ENCODE data around the gene FAM120C. TPM values are rescaled to one million over a fixed set of nuclear protein-coding genes. Genes with fewer than 3 reads are reported as not detected.

The FAM120C gene
- total RNA-seq, 1 experiment from 2014 or later, result 5.9 TPM

DNA sequence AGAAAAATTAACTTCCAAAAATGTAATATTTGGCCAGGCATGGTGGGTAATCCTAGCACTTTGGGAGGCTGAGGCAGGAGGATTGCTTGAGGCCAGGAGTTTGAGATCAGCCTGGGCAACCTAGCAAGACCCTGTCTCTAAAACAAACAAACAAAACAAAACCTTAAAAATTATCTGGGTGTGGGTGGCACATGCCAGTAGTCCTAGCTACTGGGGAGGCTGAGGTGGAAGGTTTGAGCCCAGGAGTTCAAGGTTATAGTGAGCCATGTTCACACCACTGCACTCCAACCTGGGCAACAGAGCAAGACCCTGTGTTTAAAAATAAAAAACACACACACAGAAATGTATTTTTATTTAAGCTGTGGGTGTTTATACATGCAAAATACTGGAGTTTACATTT is 12.0 kb downstream of the FAM120C start:
- DNase-seq (ENCODE audit: low read depth), result no peak

DNA sequence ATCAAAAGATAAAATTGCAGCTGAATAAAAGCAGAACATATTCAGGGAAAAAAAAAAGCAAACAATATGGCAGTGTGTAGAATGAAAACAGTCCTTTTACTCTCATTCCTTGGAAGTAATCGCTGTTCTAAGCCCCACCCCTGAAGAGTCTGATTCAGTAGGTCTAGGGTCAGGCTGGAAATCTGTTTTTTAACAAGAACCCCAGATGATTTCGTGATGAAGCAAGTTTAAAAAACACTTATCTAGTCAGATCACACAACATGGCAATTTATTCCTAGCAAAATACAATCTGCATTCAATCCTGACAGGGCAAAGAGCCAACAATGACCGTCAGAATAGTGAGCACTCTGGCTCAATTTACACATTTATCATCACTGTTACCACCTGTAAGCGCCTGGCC is 16.1 kb downstream of the FAM120C start:
- no peak for DNase-seq (ENCODE audit: low read depth)

DNA sequence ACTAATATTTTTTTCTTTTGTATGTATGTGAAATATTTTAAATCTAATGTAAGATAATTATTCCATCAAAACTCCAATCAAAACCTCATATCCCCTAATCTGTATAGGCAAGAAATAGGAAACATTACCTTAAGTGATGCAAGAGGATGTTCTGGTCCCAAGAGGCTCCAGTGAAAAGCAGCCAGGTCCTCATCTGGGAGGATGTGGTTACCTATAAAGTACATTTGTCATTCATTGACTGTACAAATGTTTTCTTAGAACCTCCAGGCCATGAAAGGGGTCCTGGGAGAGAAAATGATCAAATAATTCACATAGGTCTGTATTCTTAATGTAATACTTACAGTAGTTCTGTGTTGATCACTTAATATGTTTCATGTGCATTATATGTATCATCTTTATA is 25.5 kb downstream of the FAM120C start:
- DNase-seq (ENCODE audit: low read depth), result no peak

DNA sequence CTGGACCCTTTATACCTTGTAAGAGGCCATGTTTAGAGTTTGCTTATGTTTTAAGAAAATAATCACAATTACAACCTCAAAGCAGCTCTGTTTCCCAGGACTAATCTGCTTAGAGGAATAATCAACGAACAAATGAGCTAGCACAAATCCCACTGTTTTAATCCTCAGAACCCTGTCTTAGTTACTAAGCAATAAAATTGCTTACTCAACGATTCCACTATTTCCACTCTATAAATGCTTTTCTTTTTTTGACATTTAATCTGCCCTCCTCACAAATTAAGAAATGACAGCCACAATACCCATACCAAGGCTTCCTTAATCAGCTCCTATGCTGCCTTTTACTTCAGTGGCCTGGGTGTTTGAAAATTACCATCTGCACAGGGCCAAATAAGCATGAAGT is 48.8 kb downstream of the FAM120C start:
- no peak for DNase-seq (ENCODE audit: low read depth)

DNA sequence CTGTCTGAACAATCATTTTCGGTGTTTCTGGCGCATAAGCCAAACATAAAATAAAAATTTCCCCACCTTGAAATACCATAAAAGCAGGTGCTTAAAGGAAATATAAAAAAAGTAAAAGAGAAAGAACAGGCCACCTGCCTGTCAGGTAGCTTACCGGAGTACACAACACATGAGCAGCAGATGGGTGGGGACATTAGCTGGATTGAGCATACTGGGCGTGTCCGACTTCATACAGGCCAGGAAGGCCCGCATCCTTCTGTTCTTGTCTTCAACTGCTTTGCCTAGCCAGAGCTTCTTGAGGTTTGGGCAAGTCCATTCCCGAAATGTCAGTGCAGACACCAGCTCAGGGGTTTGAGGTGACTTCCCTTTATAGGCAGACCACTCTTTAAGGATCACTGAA is 66.7 kb downstream of the FAM120C start:
- no peak for DNase-seq (ENCODE audit: low read depth)

- DNase-seq (ENCODE audit: low read depth), result no peak
Observed at GRCh38 chrX:54093571-54093970, 89.5 kb downstream of the FAM120C start.

DNA sequence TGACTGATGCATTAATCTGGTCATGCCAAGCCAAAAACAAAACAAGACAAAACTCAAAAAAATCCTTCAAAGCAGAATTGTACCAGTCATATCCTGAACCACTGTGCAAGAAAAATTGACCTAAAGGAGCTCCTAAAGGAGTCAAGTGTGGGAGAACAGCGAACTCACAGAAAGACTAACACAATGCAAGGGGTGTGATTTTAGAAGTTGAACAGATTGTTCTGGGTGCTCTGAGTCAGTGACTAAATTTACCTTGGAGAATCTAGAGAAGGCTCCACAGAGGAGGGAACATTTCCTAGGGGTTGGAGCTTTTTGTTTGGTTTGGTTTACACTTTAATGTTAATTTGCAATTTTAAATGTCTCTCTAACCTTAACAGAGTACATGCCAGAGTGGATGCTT is 89.9 kb downstream of the FAM120C start:
- DNase-seq (ENCODE audit: low read depth), result no peak

- no peak for DNase-seq (ENCODE audit: low read depth)
Observed at GRCh38 chrX:54090880-54091279, 92.2 kb downstream of the FAM120C start.

DNA sequence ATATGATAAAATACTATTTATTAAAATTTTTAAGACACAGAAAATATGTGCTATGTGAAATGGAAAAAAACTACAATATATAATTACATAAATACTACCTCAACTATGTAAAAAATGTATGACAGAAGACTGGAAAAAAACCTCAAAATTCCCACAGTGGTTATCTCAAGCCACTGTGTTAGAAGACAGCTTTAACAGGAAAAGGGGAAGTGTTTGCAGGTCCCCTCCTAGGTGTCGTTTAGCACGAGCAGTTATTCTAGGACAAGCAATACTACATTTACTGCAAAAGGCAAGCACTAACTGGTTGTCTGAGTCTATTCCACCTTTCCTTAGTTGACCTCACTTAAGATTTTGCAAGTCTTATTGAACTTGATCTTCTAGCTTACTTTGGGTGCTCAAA is 93.9 kb downstream of the FAM120C start:
- no peak for DNase-seq (ENCODE audit: low read depth)

DNA sequence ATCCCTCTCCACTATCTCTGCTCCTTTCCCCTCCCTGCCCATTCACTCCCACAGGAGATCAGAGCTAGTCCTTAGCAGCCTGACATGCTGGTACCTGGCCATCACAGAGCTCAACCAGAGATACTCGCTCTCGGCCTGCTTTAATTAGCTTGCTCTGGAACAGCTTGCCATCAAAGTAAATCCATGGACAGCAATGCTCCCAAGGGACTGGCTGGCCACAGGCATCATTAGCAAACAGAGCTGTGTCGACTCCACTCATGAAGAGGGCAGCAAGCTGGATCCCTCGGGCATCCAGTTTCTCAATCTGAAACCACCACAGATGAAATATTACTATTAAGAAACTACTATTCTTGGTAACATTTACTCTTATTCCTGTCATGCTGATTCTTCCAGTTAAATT is 95.4 kb downstream of the FAM120C start:
- DNase-seq (ENCODE audit: low read depth), result no peak

DNA sequence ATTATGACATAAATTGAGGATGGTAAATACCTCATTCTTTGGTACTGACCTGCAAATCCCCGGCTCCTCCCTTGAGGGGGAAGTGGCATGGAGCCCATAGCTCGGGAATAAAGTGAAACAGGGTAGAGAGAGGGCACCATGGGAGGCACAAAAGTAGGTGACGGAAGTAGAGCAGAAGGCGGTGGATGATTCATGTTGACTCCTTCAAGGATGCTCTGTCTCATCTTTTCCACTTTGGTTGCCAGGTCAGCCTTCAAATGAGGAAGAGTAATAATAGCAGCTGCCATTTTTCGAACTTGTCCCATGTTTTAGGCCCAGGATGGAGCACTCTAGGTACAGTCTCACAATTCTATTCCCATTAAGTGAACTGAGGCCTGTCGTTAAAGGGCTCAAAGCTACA is 97.4 kb downstream of the FAM120C start:
- peak; percentile 60 for DNase-seq (ENCODE audit: low read depth)

DNA sequence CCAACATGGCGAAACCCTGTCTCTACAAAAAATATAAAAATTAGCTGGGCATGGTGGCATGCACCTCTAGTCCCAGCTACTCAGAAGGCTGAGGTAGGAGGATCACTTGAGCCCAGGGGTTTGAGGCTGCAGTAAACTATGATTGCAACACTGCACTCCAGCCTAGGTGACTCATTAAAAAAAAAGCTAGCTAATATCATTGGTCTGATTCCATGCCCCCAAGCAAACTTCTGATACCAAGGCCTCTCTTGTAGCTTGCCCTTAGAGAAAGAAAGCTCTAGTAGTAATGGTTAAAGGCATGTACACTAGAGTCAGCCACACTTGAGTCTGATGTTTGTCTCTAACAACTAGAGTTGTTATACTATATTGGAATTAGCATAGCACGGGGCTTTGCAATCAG is 106.2 kb downstream of the FAM120C start:
- peak; percentile 90 for DNase-seq (ENCODE audit: low read depth)

- DNase-seq (ENCODE audit: low read depth), result no peak
Observed at GRCh38 chrX:54074826-54075225, 108.2 kb downstream of the FAM120C start.

DNA sequence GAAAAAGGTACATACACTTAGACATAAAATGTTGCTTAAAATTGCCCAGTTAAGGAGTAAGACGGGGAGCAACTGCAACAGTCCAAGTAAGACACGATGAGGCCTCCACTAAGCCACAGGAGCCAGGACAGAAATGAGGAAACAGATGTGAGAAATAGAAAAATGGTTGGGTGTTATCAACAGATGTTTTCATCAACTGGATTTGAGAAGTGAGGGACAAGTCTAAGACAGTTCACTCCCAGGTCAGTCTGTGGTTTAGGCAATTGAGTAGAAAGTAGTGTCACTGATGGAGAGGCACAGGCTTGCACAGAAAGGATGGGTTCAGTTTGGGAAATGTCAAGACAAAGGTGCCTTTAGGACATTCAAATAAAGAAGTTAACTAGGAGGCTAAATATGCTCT is 115.3 kb downstream of the FAM120C start:
- no peak for DNase-seq (ENCODE audit: low read depth)

DNA sequence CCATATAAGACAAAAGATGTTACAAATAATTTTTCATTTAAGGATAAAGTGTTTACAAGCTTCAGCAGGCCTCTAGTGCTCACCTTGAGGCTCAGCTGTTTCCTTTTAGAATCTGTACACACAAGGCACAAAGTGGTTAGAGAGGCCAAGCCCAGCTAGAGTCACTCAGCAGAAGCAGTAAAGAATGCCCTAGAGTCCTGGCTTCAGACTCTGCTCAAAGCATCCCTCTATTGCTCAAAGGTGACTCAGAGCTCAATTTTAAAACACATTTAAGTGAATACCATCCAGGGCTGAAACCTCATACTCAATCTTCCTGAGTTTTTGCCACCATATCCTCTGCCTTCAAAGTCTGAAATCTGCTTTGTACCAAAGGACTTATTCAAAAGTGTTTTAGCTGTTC is 116.2 kb downstream of the FAM120C start:
- DNase-seq (ENCODE audit: low read depth), result peak; percentile 40

- DNase-seq (ENCODE audit: low read depth), result no peak
Observed at GRCh38 chrX:54064564-54064963, 118.5 kb downstream of the FAM120C start.

- peak; percentile 24 for DNase-seq (ENCODE audit: low read depth)
Observed at GRCh38 chrX:54063361-54063760, 119.7 kb downstream of the FAM120C start.

DNA sequence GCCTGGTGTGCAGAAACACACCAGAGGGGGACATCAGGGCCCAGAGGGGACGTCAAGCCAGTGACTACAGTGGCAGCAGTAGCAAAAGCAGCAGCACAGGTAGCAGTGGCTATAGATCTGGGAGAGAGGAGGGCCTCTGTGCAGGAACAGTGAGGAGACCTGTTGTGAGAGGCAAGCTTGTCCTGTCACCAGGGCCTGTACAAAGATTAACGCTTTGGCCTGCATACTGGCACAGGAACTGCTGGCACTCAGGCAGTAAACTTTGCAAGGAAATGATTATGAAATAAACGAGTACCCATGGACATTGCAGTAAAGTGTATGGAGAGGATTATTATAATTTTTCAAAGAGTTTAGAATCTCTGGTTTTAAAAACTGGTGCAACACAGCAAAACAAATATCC is 133.3 kb downstream of the FAM120C start:
- no peak for DNase-seq (ENCODE audit: low read depth)

DNA sequence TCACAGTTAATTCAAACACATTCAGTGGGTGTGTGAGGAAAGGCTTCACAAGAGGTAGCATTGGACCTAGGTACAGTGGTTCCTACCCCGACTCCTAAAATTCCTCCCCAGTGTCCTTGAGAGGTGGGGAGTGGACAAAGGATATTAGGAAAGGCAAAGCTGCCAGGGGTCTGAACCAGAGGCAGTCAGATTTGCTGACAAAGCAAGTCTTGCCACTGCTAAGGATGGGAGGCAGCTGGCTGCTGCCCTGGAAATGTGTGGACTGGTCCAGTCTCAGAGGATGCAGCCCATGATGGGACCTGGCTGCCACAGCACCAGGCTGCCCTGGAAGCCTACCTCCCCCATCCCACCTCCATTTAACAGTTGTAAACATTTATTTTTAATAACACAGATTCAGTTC is 134.6 kb downstream of the FAM120C start:
- no peak for DNase-seq (ENCODE audit: low read depth)

DNA sequence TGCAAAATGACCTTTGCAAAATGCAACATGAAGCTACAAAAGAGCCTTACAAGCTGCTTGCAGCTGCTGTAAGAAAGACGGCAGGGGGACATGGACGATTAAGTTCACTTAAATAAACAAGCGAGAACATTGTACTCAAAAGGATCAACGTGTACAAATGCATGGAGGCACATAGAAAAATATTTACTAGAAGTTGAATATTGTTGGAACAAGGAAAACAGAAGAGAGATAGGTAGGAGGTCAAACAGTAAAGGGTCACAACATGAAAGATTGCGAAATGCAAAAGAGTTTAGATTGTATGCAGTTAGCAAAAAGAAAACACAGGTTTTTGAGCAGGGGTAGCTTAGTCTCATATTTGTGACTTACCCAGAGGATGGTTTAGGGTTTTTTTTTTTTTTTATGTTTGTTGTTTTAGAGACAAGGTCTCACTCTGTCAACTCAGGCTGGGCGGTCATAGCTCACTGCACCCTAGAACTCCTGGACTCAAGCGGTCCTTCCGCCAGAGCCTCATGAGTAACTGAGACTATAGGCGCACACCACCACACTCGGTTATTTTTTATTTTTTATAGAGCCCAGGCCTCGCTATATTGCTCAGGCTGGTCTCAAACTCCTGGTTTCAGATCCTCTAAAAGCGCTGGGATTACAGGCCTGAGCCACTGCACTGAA is 137.4 kb downstream of the FAM120C start:
- DNase-seq (ENCODE audit: low read depth), result no peak

GRCh38 chrX:54044877-54045338 is 138.1 kb downstream of the FAM120C start:
- no peak for DNase-seq (ENCODE audit: low read depth)

DNA sequence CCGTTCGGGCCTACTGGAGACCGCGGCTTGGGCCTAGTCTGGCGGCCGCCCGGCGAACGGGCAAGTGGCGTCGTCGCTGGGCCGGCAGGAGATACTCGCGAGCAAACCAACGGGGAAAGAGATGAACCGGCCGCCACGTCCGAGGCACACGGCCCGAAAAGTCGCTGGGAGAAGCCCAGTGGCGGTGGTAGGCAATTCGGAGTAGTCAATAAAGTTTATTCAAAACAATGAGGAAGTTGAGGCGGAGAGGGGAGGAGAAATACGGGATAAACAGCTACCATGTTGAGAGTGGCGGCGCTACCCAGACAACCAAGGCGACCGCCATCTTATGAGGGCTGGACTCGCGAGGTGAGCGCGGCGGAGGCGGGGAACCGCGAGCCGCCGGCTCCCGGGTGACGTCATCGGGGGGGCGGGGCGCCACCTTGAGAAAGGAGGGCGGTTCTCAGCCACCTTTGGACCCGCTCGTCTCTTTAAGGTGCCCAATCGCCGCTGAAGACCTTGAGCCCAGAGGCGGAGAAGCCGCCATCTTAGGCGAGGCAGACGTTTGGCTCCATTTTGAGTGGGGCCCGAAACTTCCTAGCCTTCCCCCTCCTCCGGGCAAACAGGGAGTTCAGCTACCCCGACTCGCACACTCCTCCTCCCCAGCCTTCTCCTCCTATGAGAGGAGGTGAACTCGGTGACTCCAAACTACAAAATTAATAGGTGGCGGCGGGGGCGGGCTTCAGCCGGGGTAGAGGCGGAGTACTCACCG is 138.8 kb downstream of the FAM120C start, which contains the start of gene PHF8:
PHF8 (minus strand) TSS at position 348 of the 751 bp plus-strand sequence. CDS start 1,745 bp downstream, outside the sequence.
- peak; percentile 94 for DNase-seq (ENCODE audit: low read depth)

DNA sequence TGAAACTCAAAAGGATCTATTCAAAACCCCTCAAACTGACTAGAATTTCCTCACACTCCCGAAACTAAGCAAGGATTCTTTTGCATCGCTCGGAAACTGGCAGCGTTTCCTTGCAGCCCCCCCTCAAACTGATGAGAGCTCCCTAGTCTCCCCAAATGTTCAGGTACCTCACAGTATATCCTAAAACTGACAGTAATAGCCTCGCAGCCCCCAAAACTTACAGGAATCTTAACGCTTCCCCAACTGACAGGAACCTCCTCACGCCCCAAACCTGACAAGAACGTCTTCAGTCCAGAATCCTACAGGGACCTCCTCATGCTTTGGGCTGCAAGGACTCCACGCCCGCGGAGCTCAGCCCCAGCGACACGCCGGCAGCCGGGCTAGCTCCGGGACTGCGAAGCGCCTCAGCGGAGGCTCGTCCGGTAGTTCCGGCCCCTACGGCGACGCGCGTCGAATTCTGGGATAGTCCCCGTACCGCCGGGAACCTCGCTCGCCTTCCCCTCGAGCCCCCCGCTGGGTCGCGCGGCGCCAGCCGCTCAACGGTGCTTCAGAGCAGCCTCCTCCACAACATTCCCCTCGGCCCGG is 139.4 kb downstream of the FAM120C start:
- peak; percentile 46 for DNase-seq (ENCODE audit: low read depth)
